Activated naive CD4-positive, alpha-beta T cell treated with anti-CD3 and anti-CD28 coated beads for 36 hours (primary cell): ENCODE measurements around the gene RPL31. TPM values are rescaled to one million over a fixed set of nuclear protein-coding genes. Genes with fewer than 3 reads are reported as not detected.

Experiments used
- CTCF ChIA-PET: fragments of 350-600 bp; sonication (Branson Sonifier 250); formaldehyde crosslinking; loops from one replicate; lab custom pipeline; 2021; ENCODE audit warnings: antibody characterized with exemption; lab: Charles Lee
- DNase-seq: peaks from one replicate; pipeline ENCODE4 v3.0.0-alpha.2; 2020
- H3K27ac Mint-ChIP-seq: one replicate; pipeline ENCODE4 v1.8.0; 2021; ENCODE audit warnings: mild to moderate bottlenecking, mixed read lengths
- H3K27me3 Mint-ChIP-seq: one replicate; pipeline ENCODE4 v1.8.0; 2021; ENCODE audit warnings: low read depth, mixed read lengths
- H3K36me3 Mint-ChIP-seq: one replicate; pipeline ENCODE4 v1.8.0; 2021; ENCODE audit warnings: low read depth, mixed read lengths
- H3K4me1 Mint-ChIP-seq: one replicate; pipeline ENCODE4 v1.8.0; 2021; ENCODE audit warnings: low read depth, mixed read lengths
- H3K4me3 Mint-ChIP-seq: one replicate; pipeline ENCODE4 v1.8.0; 2021; ENCODE audit warnings: mild to moderate bottlenecking, moderate library complexity, mixed read lengths
- H3K9me3 Mint-ChIP-seq: one replicate; pipeline ENCODE4 v1.8.0; 2021; ENCODE audit warnings: mixed read lengths
- intact Hi-C: fragments of 100-400 bp; cut with micrococcal nuclease; formaldehyde crosslinking; loops from one replicate; pipeline ENCODE4 v1.15.1; 2023
- total RNA-seq, 2 experiments: library from RNA; stranded (reverse); gene quantifications; one replicate each; pipeline ENCODE4 v1.2.3, GENCODE V29; 2021

Gene RPL31
- 1,000 to 10,000 TPM; 2,225 to 2,255 TPM for total RNA-seq

GRCh38 chr2:101001691-101002561, at the start of gene RPL31:
TSS of gene RPL31 (plus strand) at chr2:101002289. CDS start at chr2:101002702, 413 bp downstream.
- H3K4me1 Mint-ChIP-seq: peaks cover 46% of the 10 kb centered on the region
- no peaks in the 10 kb centered on the region for H3K27me3 Mint-ChIP-seq
- H3K36me3 Mint-ChIP-seq: peaks cover 44% of the 10 kb centered on the region
- peak; percentile 99 for DNase-seq
- H3K9me3 Mint-ChIP-seq: no peaks in the 10 kb centered on the region
- CTCF ChIA-PET: interaction anchor here (0.8 to 3.1 kb wide), 4 partner anchors 11 to 204 kb away, joined by 3 to 12 read pairs (median 5); no protein-coding TSS in a partner anchor
- peak within 1 kb of the TSS; percentile 99 for H3K4me3 Mint-ChIP-seq
- peak within 1 kb of the TSS; percentile 94 for H3K27ac Mint-ChIP-seq
- intact Hi-C loops: loop anchor here (1.0 to 5.0 kb wide), 5 partner anchors 149 to 440 kb away; partner anchors contain the start of genes CNOT11, PDCL3 and TBC1D8

GRCh38 chr2:100952512-100952911, 49.6 kb upstream of the RPL31 start:
- no peak for DNase-seq
- H3K4me3 Mint-ChIP-seq: no peak overlapping the region
- H3K9me3 Mint-ChIP-seq: no peaks in the 10 kb centered on the region
- H3K4me1 Mint-ChIP-seq: peaks cover 15% of the 10 kb centered on the region
- no peaks in the 10 kb centered on the region for H3K27me3 Mint-ChIP-seq
- H3K27ac Mint-ChIP-seq: peak overlapping the region; percentile 41
- CTCF ChIA-PET: no interaction called here
- no peaks in the 10 kb centered on the region for H3K36me3 Mint-ChIP-seq
- intact Hi-C loops: no loop called here

GRCh38 chr2:100953406-100954043, 48.6 kb upstream of the RPL31 start:
- no peaks in the 10 kb centered on the region for H3K9me3 Mint-ChIP-seq
- H3K27ac Mint-ChIP-seq: no peak overlapping the region

GRCh38 chr2:100954044-100954420, 48.1 kb upstream of the RPL31 start:
- no peaks in the 10 kb centered on the region for H3K27me3 Mint-ChIP-seq
- intact Hi-C loops: no loop called here
- H3K27ac Mint-ChIP-seq: no peak overlapping the region
- H3K9me3 Mint-ChIP-seq: no peaks in the 10 kb centered on the region
- DNase-seq: no peak
- H3K36me3 Mint-ChIP-seq: no peaks in the 10 kb centered on the region
- peaks cover 15% of the 10 kb centered on the region for H3K4me1 Mint-ChIP-seq
- CTCF ChIA-PET: interaction anchor here (0.7 to 1.0 kb wide), 2 partner anchors 47 to 103 kb away, joined by 4 to 5 read pairs; no protein-coding TSS in a partner anchor
- no peak overlapping the region for H3K4me3 Mint-ChIP-seq

More at GRCh38 chr2:100953406-100954043, 48.6 kb upstream of the RPL31 start:
- CTCF ChIA-PET: no interaction called here
- intact Hi-C loops: no loop called here
- Mint-ChIP-seq H3K27me3 (no peaks in the 10 kb centered on the region), H3K36me3 (no peaks in the 10 kb centered on the region), H3K4me3 (no peak overlapping the region), H3K4me1 (peaks cover 15% of the 10 kb centered on the region)
- peak; percentile 50 for DNase-seq

GRCh38 chr2:100955226-100955625, 46.9 kb upstream of the RPL31 start:
- Mint-ChIP-seq H3K9me3 (no peaks in the 10 kb centered on the region), H3K36me3 (no peaks in the 10 kb centered on the region), H3K27me3 (no peaks in the 10 kb centered on the region), H3K4me1 (peaks cover 15% of the 10 kb centered on the region), H3K4me3 (no peak overlapping the region), H3K27ac (no peak overlapping the region)
- CTCF ChIA-PET: no interaction called here
- no peak for DNase-seq
- intact Hi-C loops: no loop called here

GRCh38 chr2:100956081-100956480, 46.0 kb upstream of the RPL31 start:
- CTCF ChIA-PET: no interaction called here
- intact Hi-C loops: no loop called here
- no peak overlapping the region for H3K4me3 Mint-ChIP-seq
- H3K9me3 Mint-ChIP-seq: no peaks in the 10 kb centered on the region
- no peaks in the 10 kb centered on the region for H3K27me3 Mint-ChIP-seq
- no peaks in the 10 kb centered on the region for H3K36me3 Mint-ChIP-seq
- DNase-seq: no peak
- peaks cover 15% of the 10 kb centered on the region for H3K4me1 Mint-ChIP-seq
- no peak overlapping the region for H3K27ac Mint-ChIP-seq

GRCh38 chr2:100957996-100958653, 44.0 kb upstream of the RPL31 start:
- intact Hi-C loops: no loop called here
- DNase-seq: no peak
- Mint-ChIP-seq H3K4me3 (no peak overlapping the region), H3K36me3 (no peaks in the 10 kb centered on the region), H3K27me3 (no peaks in the 10 kb centered on the region), H3K4me1 (peaks cover 7% of the 10 kb centered on the region), H3K9me3 (no peaks in the 10 kb centered on the region), H3K27ac (no peak overlapping the region)
- CTCF ChIA-PET: interaction anchor here (0.7 kb wide), 1 partner anchor 8 kb away, joined by 3 read pairs; no protein-coding TSS in a partner anchor

GRCh38 chr2:100959225-100959880, 42.7 kb upstream of the RPL31 start:
- intact Hi-C loops: no loop called here
- Mint-ChIP-seq H3K36me3 (no peaks in the 10 kb centered on the region), H3K4me1 (peaks cover 7% of the 10 kb centered on the region), H3K27ac (no peak overlapping the region), H3K9me3 (no peaks in the 10 kb centered on the region), H3K27me3 (no peaks in the 10 kb centered on the region), H3K4me3 (no peak overlapping the region)
- DNase-seq: no peak
- CTCF ChIA-PET: interaction anchor here (0.7 to 0.9 kb wide), 2 partner anchors 19 to 39 kb away, joined by 3 read pairs; no protein-coding TSS in a partner anchor

GRCh38 chr2:100960688-100961087, 41.4 kb upstream of the RPL31 start:
- CTCF ChIA-PET: no interaction called here
- DNase-seq: no peak
- no peak overlapping the region for H3K27ac Mint-ChIP-seq

GRCh38 chr2:100962366-100963025, 39.6 kb upstream of the RPL31 start:
- no peaks in the 10 kb centered on the region for H3K27me3 Mint-ChIP-seq
- no peak overlapping the region for H3K27ac Mint-ChIP-seq
- H3K4me3 Mint-ChIP-seq: no peak overlapping the region
- H3K9me3 Mint-ChIP-seq: no peaks in the 10 kb centered on the region
- intact Hi-C loops: no loop called here
- DNase-seq: no peak
- H3K36me3 Mint-ChIP-seq: no peaks in the 10 kb centered on the region
- H3K4me1 Mint-ChIP-seq: peaks cover 10% of the 10 kb centered on the region
- CTCF ChIA-PET: no interaction called here

More at GRCh38 chr2:100960688-100961087, 41.4 kb upstream of the RPL31 start:
- intact Hi-C loops: no loop called here
- H3K4me1 Mint-ChIP-seq: peaks cover 10% of the 10 kb centered on the region
- H3K4me3 Mint-ChIP-seq: no peak overlapping the region
- no peaks in the 10 kb centered on the region for H3K27me3 Mint-ChIP-seq
- H3K9me3 Mint-ChIP-seq: no peaks in the 10 kb centered on the region
- H3K36me3 Mint-ChIP-seq: no peaks in the 10 kb centered on the region

- intact Hi-C loops: no loop called here
- no peaks in the 10 kb centered on the region for H3K36me3 Mint-ChIP-seq
- H3K4me3 Mint-ChIP-seq: no peak overlapping the region
- CTCF ChIA-PET: no interaction called here
- no peak for DNase-seq
- H3K27me3 Mint-ChIP-seq: no peaks in the 10 kb centered on the region
- no peaks in the 10 kb centered on the region for H3K9me3 Mint-ChIP-seq
- no peak overlapping the region for H3K27ac Mint-ChIP-seq
- H3K4me1 Mint-ChIP-seq: peaks cover 10% of the 10 kb centered on the region
Measured at GRCh38 chr2:100963026-100963375, 39.1 kb upstream of the RPL31 start.
